Osteoblast (primary cell): ENCODE results near the gene CXCL12. TPM values are rescaled to one million over a fixed set of nuclear protein-coding genes. Genes with fewer than 3 reads are reported as not detected.

ENCODE experiments used
- DNase-seq: peaks from one replicate; pipeline ENCODE4 v3.0.0; 2011; ENCODE audit warnings: low spot score, mixed read lengths; ENCODE audit not compliant: insufficient read length; ENCODE audit errors: missing footprints
- H2AFZ ChIP-seq: 2 replicates; pipeline ENCODE4 v1.6.0; 2011; ENCODE audit warnings: mild to moderate bottlenecking, low read length
- H3K27ac ChIP-seq: 2 replicates; pipeline ENCODE4 v1.5.1; 2011; ENCODE audit warnings: mild to moderate bottlenecking, low read depth, low read length, moderate library complexity
- H3K27me3 ChIP-seq: 2 replicates; pipeline ENCODE4 v1.6.0; 2012; ENCODE audit warnings: mild to moderate bottlenecking, control low read depth, inconsistent platforms, low read length, moderate library complexity; ENCODE audit not compliant: insufficient read depth
- H3K36me3 ChIP-seq: 2 replicates; pipeline ENCODE4 v1.5.1; 2011; ENCODE audit warnings: mild to moderate bottlenecking, low read length, control low read depth, moderate library complexity; ENCODE audit not compliant: insufficient read depth
- H3K4me1 ChIP-seq: 2 replicates; pipeline ENCODE4 v1.5.1; 2011; ENCODE audit warnings: mild to moderate bottlenecking, low read length, control low read depth, moderate library complexity; ENCODE audit not compliant: insufficient read depth
- H3K4me2 ChIP-seq: 2 replicates; pipeline ENCODE4 v1.6.0; 2011; ENCODE audit warnings: mild to moderate bottlenecking, low read length; ENCODE audit not compliant: insufficient read depth
- H3K4me3 ChIP-seq: fragments of 200-600 bp; sonication (generic); 3 replicates; pipeline ENCODE4 v1.5.1; 2012; ENCODE audit warnings: mild to moderate bottlenecking, low read length, inconsistent platforms; ENCODE audit not compliant: insufficient read depth
- H3K79me2 ChIP-seq: 2 replicates; pipeline ENCODE4 v1.6.0; 2012; ENCODE audit warnings: mild to moderate bottlenecking, low read length, control low read depth, inconsistent platforms; ENCODE audit not compliant: insufficient read depth
- H3K9me3 ChIP-seq: 2 replicates; pipeline ENCODE4 v1.5.1; 2011; ENCODE audit warnings: low read depth, low read length, control low read depth
- H4K20me1 ChIP-seq: 2 replicates; pipeline ENCODE4 v1.6.0; 2012; ENCODE audit warnings: mild to moderate bottlenecking, low read length, control low read depth; ENCODE audit not compliant: insufficient read depth
- total RNA-seq: library from RNA; depleted of rRNA; stranded (reverse); fragments of >200 nt; gene quantifications from 2 replicates; pipeline ENCODE4 v1.2.3, GENCODE V29; 2012
- TF ChIP-seq, protein P1 (sequence below): IDR thresholded peaks from 2 replicates; pipeline ENCODE4 v1.5.1; 2011; ENCODE audit warnings: mild to moderate bottlenecking, low read depth, low read length, moderate library complexity; ENCODE audit errors: extremely low read depth

Gene CXCL12
- total RNA-seq, 1 donor, result 288 TPM

- TF ChIP-seq, protein P1, sequence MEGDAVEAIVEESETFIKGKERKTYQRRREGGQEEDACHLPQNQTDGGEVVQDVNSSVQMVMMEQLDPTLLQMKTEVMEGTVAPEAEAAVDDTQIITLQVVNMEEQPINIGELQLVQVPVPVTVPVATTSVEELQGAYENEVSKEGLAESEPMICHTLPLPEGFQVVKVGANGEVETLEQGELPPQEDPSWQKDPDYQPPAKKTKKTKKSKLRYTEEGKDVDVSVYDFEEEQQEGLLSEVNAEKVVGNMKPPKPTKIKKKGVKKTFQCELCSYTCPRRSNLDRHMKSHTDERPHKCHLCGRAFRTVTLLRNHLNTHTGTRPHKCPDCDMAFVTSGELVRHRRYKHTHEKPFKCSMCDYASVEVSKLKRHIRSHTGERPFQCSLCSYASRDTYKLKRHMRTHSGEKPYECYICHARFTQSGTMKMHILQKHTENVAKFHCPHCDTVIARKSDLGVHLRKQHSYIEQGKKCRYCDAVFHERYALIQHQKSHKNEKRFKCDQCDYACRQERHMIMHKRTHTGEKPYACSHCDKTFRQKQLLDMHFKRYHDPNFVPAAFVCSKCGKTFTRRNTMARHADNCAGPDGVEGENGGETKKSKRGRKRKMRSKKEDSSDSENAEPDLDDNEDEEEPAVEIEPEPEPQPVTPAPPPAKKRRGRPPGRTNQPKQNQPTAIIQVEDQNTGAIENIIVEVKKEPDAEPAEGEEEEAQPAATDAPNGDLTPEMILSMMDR, result no peak
- DNase-seq, result no peak
- no peak overlapping the region for H3K4me2 ChIP-seq
- no peak overlapping the region for H3K27ac ChIP-seq
- no peaks in the 10 kb centered on the region for H3K36me3 ChIP-seq
- H2AFZ ChIP-seq, result no peak overlapping the region
- H3K9me3 ChIP-seq, result no peaks in the 10 kb centered on the region
- H3K79me2 ChIP-seq, result no peaks in the 10 kb centered on the region
- H3K27me3 ChIP-seq, result no peaks in the 10 kb centered on the region
- peaks cover 4% of the 10 kb centered on the region for H3K4me1 ChIP-seq
- no peaks in the 10 kb centered on the region for H4K20me1 ChIP-seq
- H3K4me3 ChIP-seq, result no peak overlapping the region
Observed at GRCh38 chr10:44354771-44355170, 30.1 kb downstream of the CXCL12 start.

DNA sequence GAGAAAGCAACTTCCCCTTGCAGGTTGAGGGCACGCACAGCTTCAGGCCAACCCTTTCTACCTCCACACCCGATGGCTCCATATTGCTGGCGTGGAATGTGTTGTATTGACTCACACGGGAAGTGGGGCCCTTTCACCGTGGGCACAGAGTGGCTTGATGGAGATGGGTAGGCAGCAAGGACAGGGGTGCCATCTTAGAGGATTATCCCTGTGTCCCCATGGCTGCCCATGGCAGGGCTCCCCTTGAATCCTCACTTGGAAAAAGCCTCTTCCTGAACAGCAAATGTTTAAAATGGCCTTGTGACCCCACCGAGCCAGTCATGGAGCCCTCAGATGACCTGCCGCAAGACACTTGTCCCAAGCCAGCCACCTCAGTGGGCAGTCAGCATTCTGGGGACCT lies 31.2 kb downstream of the CXCL12 start:
- no peak for DNase-seq

GRCh38 chr10:44353128-44353390 lies 31.8 kb downstream of the CXCL12 start:
- Histone ChIP-seq H3K79me2 (no peaks in the 10 kb centered on the region), H2AFZ (no peak overlapping the region), H3K27ac (no peak overlapping the region), H3K4me1 (peaks cover 4% of the 10 kb centered on the region), H3K9me3 (no peaks in the 10 kb centered on the region), H3K27me3 (no peaks in the 10 kb centered on the region), H3K4me2 (no peak overlapping the region), H3K4me3 (no peak overlapping the region), H3K36me3 (no peaks in the 10 kb centered on the region), H4K20me1 (no peaks in the 10 kb centered on the region)
- no peak for DNase-seq
- TF ChIP-seq, protein P1, result no peak

More for the DNA sequence above, 31.2 kb downstream of the CXCL12 start:
- Histone ChIP-seq H2AFZ (no peak overlapping the region), H3K79me2 (no peaks in the 10 kb centered on the region), H3K36me3 (no peaks in the 10 kb centered on the region), H3K4me1 (peaks cover 4% of the 10 kb centered on the region), H3K9me3 (no peaks in the 10 kb centered on the region), H3K4me2 (no peak overlapping the region), H3K27me3 (no peaks in the 10 kb centered on the region), H3K27ac (no peak overlapping the region), H4K20me1 (no peaks in the 10 kb centered on the region), H3K4me3 (no peak overlapping the region)
- TF ChIP-seq, protein P1, result no peak

DNA sequence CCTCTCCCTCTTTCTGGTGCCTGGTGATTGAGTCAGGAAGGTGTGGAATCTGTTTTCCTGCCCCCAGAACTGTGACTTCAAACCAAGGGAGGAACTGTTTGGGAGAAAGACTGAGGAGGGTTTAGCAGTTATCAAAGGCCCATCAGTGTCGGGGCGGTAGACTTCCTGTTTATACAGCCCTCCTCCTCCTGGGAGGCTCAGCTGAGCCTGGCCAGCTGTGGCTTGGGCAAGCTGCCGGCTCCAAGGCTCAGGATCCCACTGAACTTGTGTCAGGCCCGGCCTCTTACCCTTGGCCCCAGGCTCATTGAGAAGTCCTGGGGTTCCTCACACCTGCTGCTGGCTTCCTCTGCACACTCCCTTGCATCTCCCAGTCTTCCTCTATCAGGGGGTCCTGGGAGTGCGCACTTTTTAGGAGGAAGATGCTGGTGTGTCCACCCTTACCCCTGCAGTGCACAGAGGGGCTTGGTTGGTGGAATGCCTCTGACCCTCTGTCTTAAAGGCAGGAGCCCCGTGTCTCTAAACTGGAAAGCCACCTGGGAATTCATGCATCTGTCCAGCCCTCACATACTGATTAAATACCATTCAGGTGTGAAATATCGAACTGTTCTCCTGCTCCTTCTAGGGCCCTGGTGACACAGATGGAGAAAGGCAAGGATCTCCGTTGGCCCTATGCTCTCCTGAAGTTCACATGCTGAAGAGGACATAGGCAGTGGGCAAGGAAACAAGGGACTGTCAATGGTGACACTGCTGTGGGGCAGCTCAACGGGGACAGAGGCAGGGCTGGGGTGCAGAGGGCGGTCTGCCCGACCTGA lies 32.4 kb downstream of the CXCL12 start:
- Histone ChIP-seq H3K79me2 (no peaks in the 10 kb centered on the region), H3K4me2 (no peak overlapping the region), H2AFZ (peak overlapping the region; percentile 88), H3K4me1 (peaks cover 4% of the 10 kb centered on the region), H3K36me3 (no peaks in the 10 kb centered on the region), H3K27me3 (no peaks in the 10 kb centered on the region), H3K9me3 (no peaks in the 10 kb centered on the region), H4K20me1 (no peaks in the 10 kb centered on the region), H3K27ac (no peak overlapping the region), H3K4me3 (no peak overlapping the region)
- TF ChIP-seq, protein P1, result no peak
- peak; percentile 91 for DNase-seq
